ENCODE data around the gene KCTD14. TPM values are rescaled to one million over a fixed set of nuclear protein-coding genes. Genes with fewer than 3 reads are reported as not detected.

The KCTD14 gene
- total and polyA plus RNA-seq, 2 of the 8 experiments (the other 6 are each of a cell fraction or from before 2014, with no cell fraction given): 21.6 to 24.9 TPM

DNA sequence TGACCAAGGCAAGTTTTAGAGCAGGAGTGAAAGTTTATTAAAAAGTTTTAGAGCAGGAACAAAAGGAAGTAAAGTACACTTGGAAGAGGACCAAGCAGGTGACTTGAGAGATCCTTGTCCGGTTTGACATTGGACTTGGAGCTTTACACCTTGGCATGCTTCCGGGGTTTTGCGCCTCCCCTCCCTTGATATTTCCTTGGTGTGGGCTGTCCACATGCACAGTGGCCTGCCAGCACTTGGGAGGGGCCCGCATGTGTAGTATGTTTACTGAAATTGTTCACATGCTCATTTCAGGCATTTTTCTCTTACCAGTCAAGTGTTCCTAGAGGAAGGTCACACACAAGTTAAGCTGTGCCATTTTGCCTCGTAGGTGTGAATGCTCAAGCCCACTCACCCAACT lies 21.6 kb upstream of the KCTD14 start (continued):
- TF ChIP-seq, protein P1, sequence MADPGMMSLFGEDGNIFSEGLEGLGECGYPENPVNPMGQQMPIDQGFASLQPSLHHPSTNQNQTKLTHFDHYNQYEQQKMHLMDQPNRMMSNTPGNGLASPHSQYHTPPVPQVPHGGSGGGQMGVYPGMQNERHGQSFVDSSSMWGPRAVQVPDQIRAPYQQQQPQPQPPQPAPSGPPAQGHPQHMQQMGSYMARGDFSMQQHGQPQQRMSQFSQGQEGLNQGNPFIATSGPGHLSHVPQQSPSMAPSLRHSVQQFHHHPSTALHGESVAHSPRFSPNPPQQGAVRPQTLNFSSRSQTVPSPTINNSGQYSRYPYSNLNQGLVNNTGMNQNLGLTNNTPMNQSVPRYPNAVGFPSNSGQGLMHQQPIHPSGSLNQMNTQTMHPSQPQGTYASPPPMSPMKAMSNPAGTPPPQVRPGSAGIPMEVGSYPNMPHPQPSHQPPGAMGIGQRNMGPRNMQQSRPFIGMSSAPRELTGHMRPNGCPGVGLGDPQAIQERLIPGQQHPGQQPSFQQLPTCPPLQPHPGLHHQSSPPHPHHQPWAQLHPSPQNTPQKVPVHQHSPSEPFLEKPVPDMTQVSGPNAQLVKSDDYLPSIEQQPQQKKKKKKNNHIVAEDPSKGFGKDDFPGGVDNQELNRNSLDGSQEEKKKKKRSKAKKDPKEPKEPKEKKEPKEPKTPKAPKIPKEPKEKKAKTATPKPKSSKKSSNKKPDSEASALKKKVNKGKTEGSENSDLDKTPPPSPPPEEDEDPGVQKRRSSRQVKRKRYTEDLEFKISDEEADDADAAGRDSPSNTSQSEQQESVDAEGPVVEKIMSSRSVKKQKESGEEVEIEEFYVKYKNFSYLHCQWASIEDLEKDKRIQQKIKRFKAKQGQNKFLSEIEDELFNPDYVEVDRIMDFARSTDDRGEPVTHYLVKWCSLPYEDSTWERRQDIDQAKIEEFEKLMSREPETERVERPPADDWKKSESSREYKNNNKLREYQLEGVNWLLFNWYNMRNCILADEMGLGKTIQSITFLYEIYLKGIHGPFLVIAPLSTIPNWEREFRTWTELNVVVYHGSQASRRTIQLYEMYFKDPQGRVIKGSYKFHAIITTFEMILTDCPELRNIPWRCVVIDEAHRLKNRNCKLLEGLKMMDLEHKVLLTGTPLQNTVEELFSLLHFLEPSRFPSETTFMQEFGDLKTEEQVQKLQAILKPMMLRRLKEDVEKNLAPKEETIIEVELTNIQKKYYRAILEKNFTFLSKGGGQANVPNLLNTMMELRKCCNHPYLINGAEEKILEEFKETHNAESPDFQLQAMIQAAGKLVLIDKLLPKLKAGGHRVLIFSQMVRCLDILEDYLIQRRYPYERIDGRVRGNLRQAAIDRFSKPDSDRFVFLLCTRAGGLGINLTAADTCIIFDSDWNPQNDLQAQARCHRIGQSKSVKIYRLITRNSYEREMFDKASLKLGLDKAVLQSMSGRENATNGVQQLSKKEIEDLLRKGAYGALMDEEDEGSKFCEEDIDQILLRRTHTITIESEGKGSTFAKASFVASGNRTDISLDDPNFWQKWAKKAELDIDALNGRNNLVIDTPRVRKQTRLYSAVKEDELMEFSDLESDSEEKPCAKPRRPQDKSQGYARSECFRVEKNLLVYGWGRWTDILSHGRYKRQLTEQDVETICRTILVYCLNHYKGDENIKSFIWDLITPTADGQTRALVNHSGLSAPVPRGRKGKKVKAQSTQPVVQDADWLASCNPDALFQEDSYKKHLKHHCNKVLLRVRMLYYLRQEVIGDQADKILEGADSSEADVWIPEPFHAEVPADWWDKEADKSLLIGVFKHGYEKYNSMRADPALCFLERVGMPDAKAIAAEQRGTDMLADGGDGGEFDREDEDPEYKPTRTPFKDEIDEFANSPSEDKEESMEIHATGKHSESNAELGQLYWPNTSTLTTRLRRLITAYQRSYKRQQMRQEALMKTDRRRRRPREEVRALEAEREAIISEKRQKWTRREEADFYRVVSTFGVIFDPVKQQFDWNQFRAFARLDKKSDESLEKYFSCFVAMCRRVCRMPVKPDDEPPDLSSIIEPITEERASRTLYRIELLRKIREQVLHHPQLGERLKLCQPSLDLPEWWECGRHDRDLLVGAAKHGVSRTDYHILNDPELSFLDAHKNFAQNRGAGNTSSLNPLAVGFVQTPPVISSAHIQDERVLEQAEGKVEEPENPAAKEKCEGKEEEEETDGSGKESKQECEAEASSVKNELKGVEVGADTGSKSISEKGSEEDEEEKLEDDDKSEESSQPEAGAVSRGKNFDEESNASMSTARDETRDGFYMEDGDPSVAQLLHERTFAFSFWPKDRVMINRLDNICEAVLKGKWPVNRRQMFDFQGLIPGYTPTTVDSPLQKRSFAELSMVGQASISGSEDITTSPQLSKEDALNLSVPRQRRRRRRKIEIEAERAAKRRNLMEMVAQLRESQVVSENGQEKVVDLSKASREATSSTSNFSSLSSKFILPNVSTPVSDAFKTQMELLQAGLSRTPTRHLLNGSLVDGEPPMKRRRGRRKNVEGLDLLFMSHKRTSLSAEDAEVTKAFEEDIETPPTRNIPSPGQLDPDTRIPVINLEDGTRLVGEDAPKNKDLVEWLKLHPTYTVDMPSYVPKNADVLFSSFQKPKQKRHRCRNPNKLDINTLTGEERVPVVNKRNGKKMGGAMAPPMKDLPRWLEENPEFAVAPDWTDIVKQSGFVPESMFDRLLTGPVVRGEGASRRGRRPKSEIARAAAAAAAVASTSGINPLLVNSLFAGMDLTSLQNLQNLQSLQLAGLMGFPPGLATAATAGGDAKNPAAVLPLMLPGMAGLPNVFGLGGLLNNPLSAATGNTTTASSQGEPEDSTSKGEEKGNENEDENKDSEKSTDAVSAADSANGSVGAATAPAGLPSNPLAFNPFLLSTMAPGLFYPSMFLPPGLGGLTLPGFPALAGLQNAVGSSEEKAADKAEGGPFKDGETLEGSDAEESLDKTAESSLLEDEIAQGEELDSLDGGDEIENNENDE (IDR thresholded peaks at IDR 0.05; ENCODE audit: insufficient replicate concordance, low read length): no peak
- TF ChIP-seq TCF12 (IDR thresholded peaks at IDR 0.05; ENCODE audit: low read depth, low read length) (no peak), BRCA1 (IDR thresholded peaks at IDR 0.05; ENCODE audit: low read depth, low read length) (no peak), CHD1 (IDR thresholded peaks at IDR 0.05; ENCODE audit: low read depth, low read length) (no peak), HDAC6 (IDR thresholded peaks at IDR 0.05; ENCODE audit: low read depth, low read length) (no peak), SP2 (IDR thresholded peaks at IDR 0.05; ENCODE audit: low read length) (no peak), RNF2 (IDR thresholded peaks at IDR 0.05; ENCODE audit: borderline replicate concordance, low read depth, low read length, missing control alignments, poor library complexity, severe bottlenecking) (no peak), ASH2L (IDR thresholded peaks at IDR 0.05; ENCODE audit: low read length) (no peak), SIX5 (IDR thresholded peaks at IDR 0.05; ENCODE audit: low read depth, low read length) (no peak)
- TF ChIP-seq, protein P2, sequence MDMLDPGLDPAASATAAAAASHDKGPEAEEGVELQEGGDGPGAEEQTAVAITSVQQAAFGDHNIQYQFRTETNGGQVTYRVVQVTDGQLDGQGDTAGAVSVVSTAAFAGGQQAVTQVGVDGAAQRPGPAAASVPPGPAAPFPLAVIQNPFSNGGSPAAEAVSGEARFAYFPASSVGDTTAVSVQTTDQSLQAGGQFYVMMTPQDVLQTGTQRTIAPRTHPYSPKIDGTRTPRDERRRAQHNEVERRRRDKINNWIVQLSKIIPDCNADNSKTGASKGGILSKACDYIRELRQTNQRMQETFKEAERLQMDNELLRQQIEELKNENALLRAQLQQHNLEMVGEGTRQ (IDR thresholded peaks at IDR 0.05; ENCODE audit: low read length): no peak
- TF ChIP-seq, protein P3, sequence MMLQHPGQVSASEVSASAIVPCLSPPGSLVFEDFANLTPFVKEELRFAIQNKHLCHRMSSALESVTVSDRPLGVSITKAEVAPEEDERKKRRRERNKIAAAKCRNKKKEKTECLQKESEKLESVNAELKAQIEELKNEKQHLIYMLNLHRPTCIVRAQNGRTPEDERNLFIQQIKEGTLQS (IDR thresholded peaks at IDR 0.05; ENCODE audit: insufficient read depth, low read depth, low read length): no peak
